ENCODE measurements around the gene ZFYVE28.

Gene ZFYVE28

DNA sequence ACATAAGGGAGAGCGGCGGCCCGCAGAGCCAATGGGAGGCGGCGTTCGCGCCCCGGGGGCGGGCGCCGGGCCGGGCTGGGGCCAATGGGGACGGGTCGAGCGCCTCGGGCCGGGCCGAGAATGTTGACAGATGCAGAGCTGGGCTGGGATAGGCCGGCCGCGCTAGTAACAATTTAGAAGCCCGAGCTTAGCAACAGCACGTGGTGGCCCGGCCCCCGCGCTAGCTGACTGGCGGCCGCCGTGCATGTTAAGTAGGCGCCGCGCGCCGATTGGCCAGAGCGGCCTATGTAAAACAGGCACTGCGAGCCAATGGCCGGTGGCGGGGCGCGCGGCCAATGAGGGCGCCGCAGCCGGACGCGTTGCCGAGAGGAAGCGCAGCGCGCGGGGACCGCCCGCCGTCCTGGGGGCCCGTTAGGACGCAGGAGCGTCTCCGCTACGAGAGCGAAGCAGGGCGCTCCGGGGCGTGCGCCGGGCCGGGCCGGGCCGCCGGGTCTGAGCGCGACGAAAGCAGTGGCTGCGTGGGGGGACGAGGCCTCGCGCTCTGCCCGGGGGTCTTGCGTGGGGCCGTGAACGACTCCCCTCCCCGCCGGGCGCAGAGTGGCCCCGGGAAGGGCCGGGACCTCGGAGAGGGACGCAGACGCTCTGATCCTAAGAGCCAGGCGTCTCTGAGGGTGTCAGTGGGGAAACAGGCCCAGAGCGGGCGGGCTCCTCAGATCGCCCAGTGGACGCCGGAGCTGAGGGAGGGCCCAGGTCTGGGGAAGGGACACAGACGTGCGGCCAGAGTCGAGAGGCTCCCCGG lies 156.1 kb downstream of the ZFYVE28 start:
- TF ChIP-seq, protein P1, sequence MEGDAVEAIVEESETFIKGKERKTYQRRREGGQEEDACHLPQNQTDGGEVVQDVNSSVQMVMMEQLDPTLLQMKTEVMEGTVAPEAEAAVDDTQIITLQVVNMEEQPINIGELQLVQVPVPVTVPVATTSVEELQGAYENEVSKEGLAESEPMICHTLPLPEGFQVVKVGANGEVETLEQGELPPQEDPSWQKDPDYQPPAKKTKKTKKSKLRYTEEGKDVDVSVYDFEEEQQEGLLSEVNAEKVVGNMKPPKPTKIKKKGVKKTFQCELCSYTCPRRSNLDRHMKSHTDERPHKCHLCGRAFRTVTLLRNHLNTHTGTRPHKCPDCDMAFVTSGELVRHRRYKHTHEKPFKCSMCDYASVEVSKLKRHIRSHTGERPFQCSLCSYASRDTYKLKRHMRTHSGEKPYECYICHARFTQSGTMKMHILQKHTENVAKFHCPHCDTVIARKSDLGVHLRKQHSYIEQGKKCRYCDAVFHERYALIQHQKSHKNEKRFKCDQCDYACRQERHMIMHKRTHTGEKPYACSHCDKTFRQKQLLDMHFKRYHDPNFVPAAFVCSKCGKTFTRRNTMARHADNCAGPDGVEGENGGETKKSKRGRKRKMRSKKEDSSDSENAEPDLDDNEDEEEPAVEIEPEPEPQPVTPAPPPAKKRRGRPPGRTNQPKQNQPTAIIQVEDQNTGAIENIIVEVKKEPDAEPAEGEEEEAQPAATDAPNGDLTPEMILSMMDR (IDR thresholded peaks at IDR 0.05; ENCODE audit: low read depth, low read length, missing control alignments), result no peak
- peak overlapping the region; percentile 86 for H3K4me3 ChIP-seq (ENCODE audit: low read depth, low read length)
- DNase-seq (ENCODE audit: low read depth), result peak; percentile 99
- in situ Hi-C loops (cut with HindIII; ENCODE audit: low sequenced_read_pairs), result no loop called here

DNA sequence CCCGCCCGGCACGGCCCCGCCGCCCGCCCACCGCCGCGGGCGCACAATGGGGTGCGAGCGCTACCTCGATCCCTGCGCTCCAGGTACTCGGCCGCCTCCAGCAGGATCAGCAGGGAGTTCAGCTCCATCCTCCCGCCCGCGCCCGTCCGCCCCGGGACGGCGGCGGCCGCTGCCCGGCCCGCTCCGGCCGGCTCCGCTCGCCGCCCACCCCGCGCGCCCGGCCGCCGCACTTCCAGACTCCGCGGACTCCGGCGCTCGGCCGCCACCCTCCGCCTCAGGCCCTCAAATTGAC lies 156.6 kb downstream of the ZFYVE28 start, which contains the start of gene MXD4:
TSS of gene MXD4 (minus strand) at position 257 of the 292 bp plus-strand sequence. CDS start at position 128, 129 bp downstream.
- peak within 1 kb of the TSS; percentile 86 for H3K4me3 ChIP-seq (ENCODE audit: low read depth, low read length)
- TF ChIP-seq, protein P1 (IDR thresholded peaks at IDR 0.05; ENCODE audit: low read depth, low read length, missing control alignments), result no peak
- no peak for DNase-seq (ENCODE audit: low read depth)
- in situ Hi-C loops (cut with HindIII; ENCODE audit: low sequenced_read_pairs), result no loop called here

- TF ChIP-seq, protein P1 (IDR thresholded peaks at IDR 0.05; ENCODE audit: low read depth, low read length, missing control alignments), result no peak
- H3K4me3 ChIP-seq (ENCODE audit: low read depth, low read length), result peak overlapping the region; percentile 86
- no peak for DNase-seq (ENCODE audit: low read depth)
- in situ Hi-C loops (cut with HindIII; ENCODE audit: low sequenced_read_pairs), result no loop called here
These were observed 157.2 kb downstream of the ZFYVE28 start for GRCh38 chr4:2261110-2261852.

GRCh38 chr4:2260344-2261109 lies 157.9 kb downstream of the ZFYVE28 start:
- TF ChIP-seq, protein P1 (IDR thresholded peaks at IDR 0.05; ENCODE audit: low read depth, low read length, missing control alignments), result no peak
- in situ Hi-C loops (cut with HindIII; ENCODE audit: low sequenced_read_pairs), result no loop called here
- no peak for DNase-seq (ENCODE audit: low read depth)
- peak overlapping the region; percentile 86 for H3K4me3 ChIP-seq (ENCODE audit: low read depth, low read length)

DNA sequence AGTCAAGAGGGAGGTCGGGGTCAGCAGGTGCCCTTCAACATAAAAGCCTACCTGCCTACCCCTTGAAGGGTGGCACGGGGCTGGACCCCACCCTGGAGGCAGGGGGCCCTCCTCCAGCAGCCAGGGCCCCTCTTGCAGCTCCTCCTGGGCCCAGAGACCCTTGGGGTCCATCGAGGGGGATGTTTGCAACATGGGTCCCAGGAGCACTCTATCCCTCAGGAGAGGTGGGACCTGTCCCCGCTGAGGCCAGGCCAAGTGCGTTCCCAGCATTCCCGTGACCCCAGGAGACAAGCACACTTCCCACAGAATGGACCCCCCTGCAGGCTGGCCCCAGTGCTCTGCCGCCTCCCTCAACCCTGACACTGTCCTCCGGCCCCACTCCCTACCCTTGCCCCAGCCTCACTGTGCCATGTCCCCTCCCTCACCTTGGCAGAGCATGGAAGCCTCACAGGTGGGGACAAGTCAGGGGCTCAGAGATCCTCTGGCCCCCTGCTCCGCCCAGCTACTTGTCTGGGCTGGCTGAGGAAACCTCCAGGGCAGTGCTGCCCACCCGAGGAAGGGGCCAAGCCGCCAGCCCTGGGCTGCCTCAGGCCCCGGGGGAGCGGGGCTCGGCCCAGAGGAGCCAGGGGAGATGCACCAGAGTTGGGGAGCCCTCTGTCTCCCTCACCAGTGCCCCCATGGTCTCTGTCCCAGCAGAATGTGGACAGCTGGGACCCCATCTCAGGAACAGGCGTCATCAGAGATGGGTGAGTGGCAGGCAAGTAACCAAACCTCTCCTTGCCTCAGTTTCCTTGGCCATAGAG lies 158.7 kb downstream of the ZFYVE28 start:
- TF ChIP-seq, protein P1 (IDR thresholded peaks at IDR 0.05; ENCODE audit: low read depth, low read length, missing control alignments), result no peak
- no peak for DNase-seq (ENCODE audit: low read depth)
- in situ Hi-C loops (cut with HindIII; ENCODE audit: low sequenced_read_pairs), result loop anchor here (5.0 kb wide), 1 partner anchor 143 kb away; no protein-coding TSS in a partner anchor
- H3K4me3 ChIP-seq (ENCODE audit: low read depth, low read length), result peak overlapping the region; percentile 86
